Upper lobe of left lung (tissue), 6 donors: ENCODE results near the gene SLIT1. TPM values are rescaled to one million over a fixed set of nuclear protein-coding genes. Genes with fewer than 3 reads are reported as not detected.

ENCODE experiments used
- ATAC-seq, 2 donors: fragments of 200-7000 bp; cut with Tn5 transposase; one replicate each; pipeline ENCODE4 v1.9.1; 2022; ENCODE audit warnings: mild to moderate bottlenecking in 2 of 2, moderate library complexity in 2 of 2; ENCODE audit not compliant: low FRiP score in 2 of 2
- DNase-seq, 2 donors: peaks; one replicate each; pipeline ENCODE4 v3.0.0-alpha.2; 2019 to 2020
- H3K27ac ChIP-seq, 4 donors: fragments of 200-600 bp; sonication (generic); one replicate each; pipeline ENCODE4 v1.5.1; 2016 to 2019
- H3K27me3 ChIP-seq, 4 donors: fragments of 200-600 bp; sonication (generic); one replicate each; pipeline ENCODE4 v1.5.1; 2017 to 2019
- H3K36me3 ChIP-seq, 4 donors: fragments of 200-600 bp; sonication (generic); one replicate each; pipeline ENCODE4 v1.5.1; 2016 to 2019
- H3K4me1 ChIP-seq, 4 donors: fragments of 200-600 bp; sonication (generic); one replicate each; pipeline ENCODE4 v1.5.1; 2018 to 2019
- H3K4me3 ChIP-seq, 4 donors: fragments of 200-600 bp; sonication (generic); one replicate each; pipeline ENCODE4 v1.5.1; 2017 to 2019; ENCODE audit warnings: mild to moderate bottlenecking in 2 of 4, moderate library complexity in 1 of 4
- H3K9me3 ChIP-seq, 4 donors: fragments of 200-600 bp; sonication (generic); one replicate each; pipeline ENCODE4 v1.5.1; 2018 to 2019
- CTCF ChIP-seq, 6 experiments: fragments of 450-650 bp in 4 of 6; fragments of 200-600 bp in 2 of 6; sonication (generic) in 2 of 6; IDR thresholded peaks; one replicate each; pipeline ENCODE4 v1.5.1; 2016 to 2019; ENCODE audit warnings: antibody characterized with exemption in 6 of 6
- EP300 ChIP-seq, 4 donors: sonication (generic); formaldehyde crosslinking; IDR thresholded peaks; one replicate each; pipeline ENCODE4 v1.5.1; 2017; ENCODE audit warnings: antibody characterized with exemption in 4 of 4, control low read depth in 2 of 4
- POLR2A ChIP-seq, 4 donors: fragments of 450-650 bp; IDR thresholded peaks; one replicate each; pipeline ENCODE4 v1.5.1; 2016 to 2017; ENCODE audit warnings: antibody characterized with exemption in 4 of 4, mild to moderate bottlenecking in 2 of 4
- POLR2AphosphoS5 ChIP-seq, 2 donors: sonication (generic); formaldehyde crosslinking; IDR thresholded peaks; one replicate each; pipeline ENCODE4 v1.5.1; 2017; ENCODE audit warnings: antibody characterized with exemption in 2 of 2
- WGBS, 2 donors: methylation state at CpG; one replicate each; pipeline ENCODE4 v1.1.5; 2017 to 2018; 5-methylcytosine and 5-hydroxymethylcytosine counted together
- total RNA-seq, 6 donors: library from RNA; depleted of rRNA in 4 of 6; stranded (reverse); fragments of >200 nt in 4 of 6; gene quantifications; one replicate each; pipeline versions ENCODE4 v1.1.0 to v1.2.1, GENCODE V29; 2016 to 2021
- donor health status: DM: no; HTN: no; CAD: no; lungs with moderate emphysema.
- donor health status: DM: no; HTN: yes; CAD: no; lungs with severe emphysema.

Gene SLIT1
- total RNA-seq, 6 donors from 2014 or later = 0.30 to 1.6 (median 0.54) TPM; not detected in 1

- Histone ChIP-seq H3K27me3 (no peaks in the 10 kb centered on the region), H3K4me1 (no peaks in the 10 kb centered on the region), H3K36me3 (no peaks in the 10 kb centered on the region), H3K4me3 (no peak overlapping the region), H3K27ac (no peak overlapping the region), H3K9me3 (peaks cover 0 to 15% (median 12%) of the 10 kb centered on the region in 4 donors)
- peak in 1 of 2 donors; percentile 37 for DNase-seq
- no peak for ATAC-seq
- no peak for TF ChIP-seq POLR2AphosphoS5 (IDR thresholded peaks at IDR 0.05)
- 96 to 98% methylated on average over 6 to 8 of the region's 8 CpGs for WGBS, 2 donors
Measured at GRCh38 chr10:97003804-97004201, 182.0 kb downstream of the SLIT1 start.

GRCh38 chr10:97003151-97003803 is 182.5 kb downstream of the SLIT1 start:
- Histone ChIP-seq H3K27ac (no peak overlapping the region), H3K4me1 (no peaks in the 10 kb centered on the region), H3K4me3 (no peak overlapping the region), H3K9me3 (peaks cover 0 to 15% (median 12%) of the 10 kb centered on the region in 4 donors), H3K27me3 (no peaks in the 10 kb centered on the region), H3K36me3 (no peaks in the 10 kb centered on the region)
- ATAC-seq (no peak), DNase-seq (peak in 1 of 2 donors; percentile 34)
- 89 to 94% methylated on average over 9 to 13 of the region's 13 CpGs for WGBS, 2 donors
- TF ChIP-seq POLR2A (IDR thresholded peaks at IDR 0.05) (no peak), CTCF (IDR thresholded peaks at IDR 0.05) (no peak), POLR2AphosphoS5 (IDR thresholded peaks at IDR 0.05) (no peak), EP300 (IDR thresholded peaks at IDR 0.05) (no peak)

- DNase-seq = peak in 1 of 2 donors; percentile 75
- H3K9me3 ChIP-seq = peaks cover 0 to 10% (median 7%) of the 10 kb centered on the region in 4 donors
Measured at GRCh38 chr10:97002670-97003069, 183.1 kb downstream of the SLIT1 start.

GRCh38 chr10:97001183-97001991 is 184.4 kb downstream of the SLIT1 start:
- Histone ChIP-seq H3K9me3 (no peaks in the 10 kb centered on the region), H3K36me3 (no peaks in the 10 kb centered on the region), H3K27me3 (no peaks in the 10 kb centered on the region), H3K4me1 (no peaks in the 10 kb centered on the region), H3K4me3 (no peak overlapping the region), H3K27ac (no peak overlapping the region)
- no peak for TF ChIP-seq POLR2A (IDR thresholded peaks at IDR 0.05)
- 93 to 94% methylated on average over 13 to 17 of the region's 17 CpGs for WGBS, 2 donors
- DNase-seq = no peak
- no peak for ATAC-seq

More at GRCh38 chr10:97002670-97003069, 183.1 kb downstream of the SLIT1 start:
- WGBS, 2 donors = 91 to 97% methylated on average over 7 to 16 of the region's 16 CpGs
- Histone ChIP-seq H3K4me1 (no peaks in the 10 kb centered on the region), H3K27ac (no peak overlapping the region), H3K4me3 (no peak overlapping the region), H3K36me3 (no peaks in the 10 kb centered on the region), H3K27me3 (no peaks in the 10 kb centered on the region)
- TF ChIP-seq EP300 (IDR thresholded peaks at IDR 0.05) = no peak
- TF ChIP-seq POLR2A (IDR thresholded peaks at IDR 0.05) = no peak
- no peak for ATAC-seq

DNA sequence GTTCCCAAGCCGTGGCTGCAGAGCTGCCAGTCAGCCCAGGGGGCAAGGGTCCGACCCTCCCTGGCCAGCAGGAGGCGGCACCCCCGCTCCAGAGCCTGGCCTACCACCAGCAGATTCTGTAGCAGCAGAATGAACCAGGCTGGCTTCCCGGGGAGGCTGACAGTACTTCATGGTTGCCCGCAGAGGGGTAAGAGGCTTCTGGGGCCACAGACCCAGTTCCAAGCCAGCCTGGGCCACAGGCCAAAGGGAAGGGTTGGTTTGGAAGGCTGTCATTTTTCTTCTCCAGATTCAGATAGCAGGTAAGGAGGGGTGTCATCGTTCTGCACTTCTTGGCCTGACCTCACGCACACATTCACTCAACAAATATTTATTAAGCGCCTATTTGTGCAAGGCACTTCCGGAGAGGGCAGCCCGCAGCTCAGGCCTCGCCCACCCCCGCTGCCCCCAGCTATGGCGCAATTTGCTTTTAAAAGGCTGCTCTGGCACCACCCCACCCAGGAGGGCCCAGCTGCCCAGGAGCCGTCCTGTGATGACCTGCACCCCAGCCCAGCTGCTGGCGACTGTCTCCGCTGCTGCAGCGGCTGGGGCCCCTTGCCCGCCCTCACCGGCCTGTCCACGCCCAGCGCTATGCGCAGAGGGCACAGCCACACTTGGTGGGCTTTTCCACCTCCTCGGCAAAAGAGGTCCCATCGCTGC is 185.1 kb downstream of the SLIT1 start:
- no peaks in the 10 kb centered on the region for H3K4me1 ChIP-seq
- H3K4me3 ChIP-seq = no peak overlapping the region
- no peaks in the 10 kb centered on the region for H3K27me3 ChIP-seq
- DNase-seq = peak in 1 of 2 donors; percentile 71
- no peaks in the 10 kb centered on the region for H3K9me3 ChIP-seq
- H3K36me3 ChIP-seq = no peaks in the 10 kb centered on the region
- no peak for TF ChIP-seq EP300 (IDR thresholded peaks at IDR 0.05)
- no peak for TF ChIP-seq POLR2AphosphoS5 (IDR thresholded peaks at IDR 0.05)
- TF ChIP-seq POLR2A (IDR thresholded peaks at IDR 0.05) = no peak
- TF ChIP-seq CTCF (IDR thresholded peaks at IDR 0.05) = no peak
- no peak for ATAC-seq
- no peak overlapping the region for H3K27ac ChIP-seq
- 86 to 91% methylated on average over 20 to 25 of the region's 25 CpGs for WGBS, 2 donors

GRCh38 chr10:96999987-97000386 is 185.8 kb downstream of the SLIT1 start:
- Histone ChIP-seq H3K4me3 (no peak overlapping the region), H3K4me1 (no peaks in the 10 kb centered on the region)
- WGBS, 2 donors = 88 to 92% methylated on average over 2 to 4 of the region's 4 CpGs

More at GRCh38 chr10:96999987-97000386, 185.8 kb downstream of the SLIT1 start:
- ATAC-seq (no peak), DNase-seq (no peak)
- no peaks in the 10 kb centered on the region for H3K36me3 ChIP-seq
- no peaks in the 10 kb centered on the region for H3K9me3 ChIP-seq
- TF ChIP-seq EP300 (IDR thresholded peaks at IDR 0.05) = no peak
- TF ChIP-seq CTCF (IDR thresholded peaks at IDR 0.05) = no peak
- TF ChIP-seq POLR2A (IDR thresholded peaks at IDR 0.05) = no peak
- no peak for TF ChIP-seq POLR2AphosphoS5 (IDR thresholded peaks at IDR 0.05)
- H3K27ac ChIP-seq = no peak overlapping the region
- no peaks in the 10 kb centered on the region for H3K27me3 ChIP-seq
